HL-60/S4 treated with phorbol 12-myristate 13-acetate at 8.2 ng/mL for 4 days and 3 days (cell line): ENCODE results near the gene HLA-G.

Experiments used
- in situ Hi-C: fragments of 300-500 bp; cut with MboI; formaldehyde crosslinking; loops from 2 replicates; pipeline ENCODE4 v1.15.0; 2022; ENCODE audit warnings: low sequenced_read_pairs

Gene HLA-G

GRCh38 chr6:29816030-29816429 lies 11.6 kb upstream of the HLA-G start:
- in situ Hi-C loops = no loop called here

DNA sequence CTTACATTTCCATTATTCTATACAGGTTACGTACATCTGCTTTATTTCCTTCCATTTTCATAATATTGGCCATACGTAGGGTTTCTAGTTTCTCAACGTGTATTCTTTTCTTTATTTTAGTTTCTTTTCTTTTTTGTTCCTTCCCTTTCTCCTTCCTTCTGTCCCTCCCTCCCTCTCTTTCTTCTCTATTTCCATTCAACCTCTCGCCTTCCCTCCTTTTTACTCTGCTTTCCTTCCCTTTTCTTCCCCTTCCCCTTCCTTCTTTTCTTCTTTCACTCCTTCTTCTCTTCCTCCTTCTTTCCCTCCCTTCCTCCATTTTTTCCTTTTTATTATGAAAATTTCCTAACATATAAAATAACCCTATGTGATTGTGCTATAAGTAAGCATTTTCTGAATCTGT lies 8.7 kb upstream of the HLA-G start:
- in situ Hi-C loops = no loop called here

DNA sequence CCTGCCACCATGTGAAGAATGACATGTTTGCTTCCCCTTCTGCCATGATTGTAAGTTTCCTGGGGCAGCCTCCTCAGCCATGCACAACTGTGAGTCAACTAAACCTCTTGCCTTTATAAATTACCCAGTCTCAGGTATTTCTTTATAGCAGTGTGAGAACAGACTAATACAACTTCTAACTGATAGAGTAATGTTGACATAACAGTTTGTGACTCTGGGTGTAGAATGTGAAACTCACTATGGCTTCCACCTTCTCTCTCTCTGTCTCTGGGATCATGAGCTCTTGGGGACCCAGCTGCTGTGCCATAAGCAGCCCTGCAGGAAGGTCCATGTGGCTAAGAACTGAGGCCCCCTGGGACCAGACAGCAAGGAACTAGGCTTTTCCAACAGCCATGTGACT lies 3.5 kb upstream of the HLA-G start:
- in situ Hi-C loops = no loop called here

DNA sequence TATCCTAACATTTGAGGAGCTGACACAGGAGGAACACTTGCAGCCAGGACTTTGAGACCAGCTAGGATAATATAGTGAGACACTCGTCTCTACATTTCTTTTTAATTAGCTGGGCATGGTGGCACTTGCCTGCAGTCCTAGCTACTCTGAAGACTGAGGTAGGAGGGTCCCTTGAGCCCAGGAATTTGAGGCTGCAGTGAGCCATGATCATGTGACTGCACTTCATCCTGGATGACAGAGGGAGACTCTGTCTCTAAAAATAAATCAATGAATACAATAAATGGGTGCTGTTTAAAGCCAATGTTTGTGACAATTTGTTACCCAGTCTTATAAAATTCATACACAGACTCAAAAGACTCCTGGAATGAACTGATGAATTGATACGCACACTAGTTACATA lies 1.8 kb upstream of the HLA-G start:
- in situ Hi-C loops = no loop called here

DNA sequence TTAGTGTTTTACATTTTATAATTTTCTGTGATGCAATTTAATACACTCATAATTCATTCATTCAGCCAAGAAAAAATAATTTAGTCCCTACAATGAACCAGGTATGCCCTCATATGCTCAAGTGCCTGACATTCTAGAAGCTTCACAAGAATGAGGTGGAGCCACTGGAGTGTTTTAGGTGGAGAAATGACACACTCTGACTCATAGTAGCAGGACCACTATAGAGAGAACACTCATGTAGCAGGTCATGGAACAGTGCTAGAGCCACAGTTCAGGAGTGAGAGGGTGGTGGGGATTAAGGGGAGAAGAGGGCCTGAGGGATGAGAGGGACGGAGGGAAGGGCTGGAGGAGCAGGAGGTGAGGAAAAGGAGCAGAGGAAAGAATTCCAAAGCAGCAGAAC lies 1.4 kb upstream of the HLA-G start:
- in situ Hi-C loops = no loop called here

GRCh38 chr6:29828471-29828797 lies 809 bp downstream of the HLA-G start:
- in situ Hi-C loops = no loop called here

DNA sequence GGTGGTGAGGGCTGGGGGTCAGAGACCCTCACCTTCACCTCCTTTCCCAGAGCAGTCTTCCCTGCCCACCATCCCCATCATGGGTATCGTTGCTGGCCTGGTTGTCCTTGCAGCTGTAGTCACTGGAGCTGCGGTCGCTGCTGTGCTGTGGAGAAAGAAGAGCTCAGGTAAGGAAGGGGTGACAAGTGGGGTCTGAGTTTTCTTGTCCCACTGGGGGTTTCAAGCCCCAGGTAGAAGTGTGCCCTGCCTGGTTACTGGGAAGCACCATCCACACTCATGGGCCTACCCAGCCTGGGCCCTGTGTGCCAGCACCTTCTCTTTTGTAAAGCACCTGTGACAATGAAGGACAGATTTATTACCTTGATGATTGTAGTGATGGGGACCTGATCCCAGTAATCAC lies 2.1 kb downstream of the HLA-G start:
- in situ Hi-C loops = no loop called here

DNA sequence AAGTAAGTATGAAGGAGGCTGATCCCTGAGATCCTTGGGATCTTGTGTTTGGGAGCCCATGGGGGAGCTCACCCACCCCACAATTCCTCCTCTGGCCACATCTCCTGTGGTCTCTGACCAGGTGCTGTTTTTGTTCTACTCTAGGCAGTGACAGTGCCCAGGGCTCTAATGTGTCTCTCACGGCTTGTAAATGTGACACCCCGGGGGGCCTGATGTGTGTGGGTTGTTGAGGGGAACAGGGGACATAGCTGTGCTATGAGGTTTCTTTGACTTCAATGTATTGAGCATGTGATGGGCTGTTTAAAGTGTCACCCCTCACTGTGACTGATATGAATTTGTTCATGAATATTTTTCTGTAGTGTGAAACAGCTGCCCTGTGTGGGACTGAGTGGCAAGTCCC lies 2.8 kb downstream of the HLA-G start:
- in situ Hi-C loops = no loop called here

DNA sequence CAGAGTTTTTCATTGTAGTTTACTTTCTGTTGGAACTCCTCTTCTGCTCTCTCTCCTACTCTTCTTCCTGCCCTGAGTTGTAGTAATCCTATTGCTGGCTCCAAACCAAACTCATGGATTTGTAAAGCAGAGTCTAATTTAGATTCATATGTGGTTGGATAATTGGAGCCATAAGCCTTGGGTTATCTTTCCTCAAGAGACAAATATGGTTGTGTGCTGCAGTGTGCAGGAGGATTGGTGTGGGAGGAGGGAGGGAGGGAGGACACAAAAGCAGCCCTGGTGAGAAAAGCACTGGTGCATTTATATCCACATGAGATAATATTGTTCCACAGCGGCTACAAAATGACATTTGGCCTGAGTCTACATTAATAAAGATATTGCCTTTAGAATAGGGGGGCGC lies 4.2 kb downstream of the HLA-G start:
- in situ Hi-C loops = no loop called here

DNA sequence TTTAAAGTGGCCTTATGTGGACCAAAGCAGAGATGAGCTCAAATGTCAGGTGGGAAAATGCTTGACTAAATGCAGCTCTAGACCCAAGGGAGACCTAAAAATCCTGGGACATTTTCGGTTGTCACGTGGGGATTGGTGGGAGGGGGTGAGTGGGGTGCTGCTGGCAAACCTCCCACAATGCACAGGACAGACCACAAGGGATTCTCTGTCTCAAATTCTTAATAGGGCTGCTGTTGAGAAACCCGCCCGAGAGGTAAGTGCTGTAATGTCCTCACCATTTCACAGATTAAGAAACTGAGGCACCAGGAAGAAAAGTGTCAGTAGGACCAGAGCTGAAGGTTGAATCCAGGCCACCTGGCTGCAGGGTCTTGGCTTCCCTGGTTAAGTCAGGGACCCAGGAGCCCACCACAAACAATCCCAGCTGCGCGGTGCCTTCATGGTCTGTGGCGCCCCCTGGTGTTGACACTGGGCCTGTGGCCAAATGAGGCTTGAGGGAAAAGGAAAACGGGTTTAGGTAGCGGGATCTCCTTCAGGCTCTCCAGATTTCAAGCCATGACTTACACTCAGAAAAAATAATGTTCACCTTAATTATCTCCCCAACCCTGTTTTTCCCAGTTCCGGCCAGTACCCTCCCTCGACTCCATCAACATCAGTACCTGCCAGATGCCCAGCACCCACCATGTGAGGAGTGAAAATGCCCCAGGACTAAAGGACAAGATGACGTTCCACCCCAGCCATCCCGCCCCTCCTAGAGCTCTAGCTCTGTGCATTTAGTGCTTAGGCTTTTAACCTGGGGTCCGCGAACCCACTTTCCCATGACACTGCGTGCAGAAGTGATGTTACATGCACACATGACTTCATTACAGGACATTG lies 7.2 kb downstream of the HLA-G start:
- in situ Hi-C loops = no loop called here

DNA sequence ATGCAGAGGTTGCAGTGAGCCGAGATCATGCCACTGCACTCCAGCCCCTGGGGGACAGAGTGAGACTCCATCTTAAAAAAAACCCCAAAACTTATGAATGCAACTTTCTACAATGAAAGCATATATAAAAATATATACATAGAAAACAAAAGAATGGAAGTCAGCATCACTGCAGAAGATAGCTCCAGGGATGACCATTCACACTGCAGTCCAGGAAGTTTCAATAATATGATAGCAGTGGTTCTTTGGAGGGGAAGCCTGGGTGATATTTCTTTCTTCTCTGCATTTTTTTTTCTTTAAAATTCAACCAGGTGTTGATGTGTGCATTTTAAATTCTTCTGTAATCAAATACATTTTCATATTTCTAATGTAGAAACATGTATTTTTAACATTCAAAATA lies 12.3 kb downstream of the HLA-G start:
- in situ Hi-C loops = loop anchor here (10.0 kb wide), 1 partner anchor 165 kb away; no protein-coding TSS in a partner anchor

GRCh38 chr6:29841030-29841429 lies 13.4 kb downstream of the HLA-G start:
- in situ Hi-C loops = loop anchor here (10.0 kb wide), 1 partner anchor 164 kb away; no protein-coding TSS in a partner anchor

DNA sequence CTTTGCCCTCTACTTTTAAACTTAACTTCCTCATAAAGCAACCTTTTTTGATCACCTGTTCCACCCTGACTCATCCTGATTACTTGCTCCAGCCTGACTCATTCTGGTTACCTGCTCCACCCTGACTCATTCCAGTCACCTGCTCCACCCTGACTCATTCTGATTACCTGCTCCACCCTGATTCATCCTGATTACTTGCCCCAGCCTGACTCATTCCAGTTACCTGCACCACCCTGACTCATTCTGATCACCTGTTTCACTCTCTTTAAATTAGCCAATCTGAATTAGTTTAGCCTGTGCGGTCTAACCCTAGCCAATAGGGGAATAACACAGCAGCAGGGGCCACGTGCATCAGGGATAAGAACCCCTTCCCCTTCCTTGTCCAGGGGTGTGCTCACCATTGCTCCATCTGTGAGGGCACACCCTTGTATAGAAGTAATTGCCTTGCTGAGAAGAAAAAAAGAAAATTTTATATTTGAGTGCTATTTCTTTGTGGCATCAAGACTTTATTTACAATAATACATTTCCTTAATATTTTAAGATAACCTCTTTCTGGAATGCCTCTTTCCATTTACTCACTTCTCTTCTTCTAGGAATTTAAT lies 17.9 kb downstream of the HLA-G start:
- in situ Hi-C loops = loop anchor here (10.0 kb wide), 1 partner anchor 159 kb away; no protein-coding TSS in a partner anchor

GRCh38 chr6:29847871-29848630 lies 20.4 kb downstream of the HLA-G start:
- in situ Hi-C loops = loop anchor here (10.0 kb wide), 1 partner anchor 157 kb away; no protein-coding TSS in a partner anchor

DNA sequence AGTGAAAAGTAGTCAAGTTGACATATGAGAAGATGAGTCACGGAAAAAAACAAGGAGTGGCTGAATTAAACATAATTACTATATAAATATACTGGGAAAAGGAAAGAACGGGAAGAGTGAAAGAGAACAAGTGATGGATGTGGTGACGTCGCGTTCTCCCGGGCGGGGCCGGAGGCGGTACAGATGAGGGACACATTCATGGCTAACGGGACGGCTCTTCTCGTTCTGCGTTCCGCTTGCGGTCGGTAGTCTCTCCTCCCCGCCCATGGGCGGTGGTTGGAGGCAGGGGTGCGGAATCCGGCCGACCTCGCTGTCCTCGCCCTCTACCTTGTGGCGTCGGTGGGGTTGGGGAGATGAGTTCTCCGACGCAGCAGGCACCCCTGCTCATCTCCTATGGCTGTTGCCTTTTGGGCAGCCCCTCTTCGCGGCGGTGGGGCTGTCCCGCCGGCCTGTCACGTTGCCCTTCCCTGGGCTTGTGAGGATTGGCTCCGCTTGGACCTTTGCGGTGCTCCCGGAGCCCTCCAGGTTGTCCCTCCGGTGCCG lies 22.5 kb downstream of the HLA-G start:
- in situ Hi-C loops = no loop called here

DNA sequence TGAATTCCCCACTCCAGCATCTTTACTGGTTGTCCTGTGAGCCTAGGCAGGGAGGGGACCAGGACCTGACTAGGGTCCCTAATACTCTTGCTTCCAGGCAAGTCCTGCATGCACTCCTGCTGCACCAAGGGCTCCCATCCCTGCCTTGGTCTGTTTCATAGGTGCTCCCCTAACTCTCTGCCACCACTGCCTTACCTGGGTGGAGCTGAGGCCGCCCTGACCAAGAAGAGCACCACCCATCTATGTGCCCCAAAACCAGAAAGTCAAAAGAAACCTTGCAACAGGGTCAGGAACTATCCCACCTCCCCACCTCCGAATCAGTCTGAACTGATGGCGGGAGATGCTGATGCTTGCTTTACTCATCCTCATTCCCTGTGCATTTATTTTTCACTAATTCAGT lies 23.6 kb downstream of the HLA-G start:
- in situ Hi-C loops = no loop called here

DNA sequence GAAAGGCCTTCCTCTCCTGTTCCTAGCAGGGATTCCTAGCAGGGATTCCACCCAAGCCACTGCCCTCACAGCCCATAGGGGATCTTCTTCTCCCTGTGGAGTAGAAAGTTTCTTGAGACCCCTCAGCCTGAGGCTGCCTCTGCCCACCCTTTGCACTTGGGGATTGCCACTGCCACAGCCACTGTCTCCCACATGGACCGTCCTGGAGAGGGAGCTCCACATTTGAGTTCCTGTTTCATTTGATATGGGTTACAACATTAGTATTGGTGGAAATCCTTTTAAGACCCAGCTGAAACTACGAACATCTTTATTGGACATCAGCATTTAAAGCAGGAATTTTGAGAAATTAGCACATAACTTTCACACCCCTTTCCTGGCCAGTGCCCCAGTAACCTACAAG lies 25.6 kb downstream of the HLA-G start:
- in situ Hi-C loops = no loop called here

GRCh38 chr6:29858006-29858405 lies 30.4 kb downstream of the HLA-G start:
- in situ Hi-C loops = no loop called here

- in situ Hi-C loops = no loop called here
Measured at GRCh38 chr6:29861521-29862255, 34.1 kb downstream of the HLA-G start.

DNA sequence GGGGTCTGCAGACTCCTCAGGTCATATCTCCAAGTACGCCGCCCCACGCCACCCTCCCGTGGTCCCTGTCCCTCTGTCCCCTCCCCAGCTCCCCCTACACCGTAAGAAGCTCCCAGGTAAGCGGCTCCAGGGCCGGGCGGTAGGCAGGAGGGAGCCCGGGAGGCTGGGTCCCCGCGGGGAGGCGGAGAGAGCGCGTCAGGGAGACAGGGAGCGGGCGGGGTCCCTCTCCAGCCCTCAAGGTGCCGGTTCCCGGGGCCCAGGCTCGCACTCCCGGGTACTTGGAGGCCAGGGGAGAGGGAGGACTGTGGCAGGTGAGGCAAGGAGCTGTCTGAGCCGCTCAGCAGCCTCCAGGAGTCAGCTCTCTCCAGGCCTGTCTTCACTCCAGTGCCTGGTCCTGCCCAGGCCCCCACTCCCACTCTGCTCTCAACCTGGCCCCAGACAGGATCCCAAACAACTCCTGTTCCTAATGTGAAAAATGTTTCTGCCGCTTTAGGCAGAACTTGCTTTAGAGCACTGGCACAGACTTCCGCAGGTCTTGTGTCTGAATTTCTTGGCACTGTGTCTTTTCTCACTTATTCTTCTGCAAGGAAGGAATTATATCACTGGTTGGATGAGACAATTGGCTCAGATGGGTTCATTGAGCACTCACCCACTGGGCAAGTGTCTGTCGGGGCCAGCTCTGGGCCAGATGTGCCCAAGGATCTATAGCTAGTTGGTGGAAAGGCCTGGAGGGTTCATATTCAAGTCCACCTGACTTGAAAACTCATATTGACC lies 36.6 kb downstream of the HLA-G start:
- in situ Hi-C loops = no loop called here
